C4-2B (cell line): ENCODE measurements around the gene TWF2.
"Not testable (repeated sequence)": the region's sequence is repeated elsewhere in the genome, so short reads cannot be mapped to it uniquely, and the experiment has no call there.

Experiments
- H3K27ac ChIP-seq: fragments of 450-650 bp; 2 replicates; pipeline ENCODE4 v1.5.1; 2017
- CTCF ChIP-seq: fragments of 450-650 bp; conservative IDR thresholded peaks from 2 replicates; pipeline ENCODE4 v1.5.1; 2017; ENCODE audit warnings: mild to moderate bottlenecking
- ZFX ChIP-seq: fragments of 450-650 bp; IDR thresholded peaks from 2 replicates; pipeline ENCODE4 v1.6.1; 2017

TWF2 gene

GRCh38 chr3:52278510-52279069 lies 39.6 kb upstream of the TWF2 start, which contains the start of gene WDR82:
Gene WDR82, minus strand, starts transcription at chr3:52278649. Its CDS starts 288 bp downstream, at chr3:52278361.
- peak within 1 kb of the TSS; percentile 83 for H3K27ac ChIP-seq
- TF ChIP-seq CTCF (no peak; the same call in 1 of the 2 replicates), ZFX (no peak)

GRCh38 chr3:52277972-52278509 lies 39.1 kb upstream of the TWF2 start:
- peak overlapping the region; percentile 83 for H3K27ac ChIP-seq
- TF ChIP-seq ZFX (peak; percentile 86), CTCF (no peak; the same call in 1 of the 2 replicates)

- TF ChIP-seq ZFX (no peak), CTCF (no peak)
- peak overlapping the region; percentile 83 for H3K27ac ChIP-seq
Observed at GRCh38 chr3:52277071-52277964, 38.4 kb upstream of the TWF2 start.

- not testable (repeated sequence) for H3K27ac ChIP-seq
Observed at GRCh38 chr3:52274781-52275180, 35.8 kb upstream of the TWF2 start.

- H3K27ac ChIP-seq: no peak overlapping the region
- TF ChIP-seq ZFX (no peak), CTCF (no peak)
Observed at GRCh38 chr3:52272831-52273230, 33.9 kb upstream of the TWF2 start.

- not testable (repeated sequence) for H3K27ac ChIP-seq
Observed at GRCh38 chr3:52272172-52272571, 33.2 kb upstream of the TWF2 start.

GRCh38 chr3:52270252-52270754 lies 31.3 kb upstream of the TWF2 start:
- H3K27ac ChIP-seq: no peak overlapping the region
- TF ChIP-seq CTCF: no peak
- no peak for TF ChIP-seq ZFX

GRCh38 chr3:52269776-52270175 lies 30.8 kb upstream of the TWF2 start:
- H3K27ac ChIP-seq: no peak overlapping the region
- TF ChIP-seq CTCF (no peak), ZFX (no peak)
